Upper lobe of left lung (tissue), 6 donors: ENCODE results near the gene PSD2. TPM values are rescaled to one million over a fixed set of nuclear protein-coding genes. Genes with fewer than 3 reads are reported as not detected.
A peak's percentile ranks its signal among the peaks of the same experiment; 100 is the strongest.

ENCODE experiments used
- ATAC-seq, 2 donors: fragments of 200-7000 bp; cut with Tn5 transposase; one replicate each; pipeline ENCODE4 v1.9.1; 2022; ENCODE audit warnings: mild to moderate bottlenecking in 2 of 2, moderate library complexity in 2 of 2; ENCODE audit not compliant: low FRiP score in 2 of 2
- DNase-seq, 2 donors: peaks; one replicate each; pipeline ENCODE4 v3.0.0-alpha.2; 2019 to 2020
- H3K27ac ChIP-seq, 4 donors: fragments of 200-600 bp; sonication (generic); one replicate each; pipeline ENCODE4 v1.5.1; 2016 to 2019
- H3K27me3 ChIP-seq, 4 donors: fragments of 200-600 bp; sonication (generic); one replicate each; pipeline ENCODE4 v1.5.1; 2017 to 2019
- H3K36me3 ChIP-seq, 4 donors: fragments of 200-600 bp; sonication (generic); one replicate each; pipeline ENCODE4 v1.5.1; 2016 to 2019
- H3K4me1 ChIP-seq, 4 donors: fragments of 200-600 bp; sonication (generic); one replicate each; pipeline ENCODE4 v1.5.1; 2018 to 2019
- H3K4me3 ChIP-seq, 4 donors: fragments of 200-600 bp; sonication (generic); one replicate each; pipeline ENCODE4 v1.5.1; 2017 to 2019; ENCODE audit warnings: mild to moderate bottlenecking in 2 of 4, moderate library complexity in 1 of 4
- H3K9me3 ChIP-seq, 4 donors: fragments of 200-600 bp; sonication (generic); one replicate each; pipeline ENCODE4 v1.5.1; 2018 to 2019
- CTCF ChIP-seq, 6 experiments: fragments of 450-650 bp in 4 of 6; fragments of 200-600 bp in 2 of 6; sonication (generic) in 2 of 6; IDR thresholded peaks; one replicate each; pipeline ENCODE4 v1.5.1; 2016 to 2019; ENCODE audit warnings: antibody characterized with exemption in 6 of 6
- EP300 ChIP-seq, 4 donors: sonication (generic); formaldehyde crosslinking; IDR thresholded peaks; one replicate each; pipeline ENCODE4 v1.5.1; 2017; ENCODE audit warnings: antibody characterized with exemption in 4 of 4, control low read depth in 2 of 4
- POLR2A ChIP-seq, 4 donors: fragments of 450-650 bp; IDR thresholded peaks; one replicate each; pipeline ENCODE4 v1.5.1; 2016 to 2017; ENCODE audit warnings: antibody characterized with exemption in 4 of 4, mild to moderate bottlenecking in 2 of 4
- POLR2AphosphoS5 ChIP-seq, 2 donors: sonication (generic); formaldehyde crosslinking; IDR thresholded peaks; one replicate each; pipeline ENCODE4 v1.5.1; 2017; ENCODE audit warnings: antibody characterized with exemption in 2 of 2
- WGBS, 2 donors: methylation state at CpG; one replicate each; pipeline ENCODE4 v1.1.5; 2017 to 2018; 5-methylcytosine and 5-hydroxymethylcytosine counted together
- total RNA-seq, 6 donors: library from RNA; depleted of rRNA in 4 of 6; stranded (reverse); fragments of >200 nt in 4 of 6; gene quantifications; one replicate each; pipeline versions ENCODE4 v1.1.0 to v1.2.1, GENCODE V29; 2016 to 2021
- donor health status: DM: no; HTN: no; CAD: no; lungs with moderate emphysema.
- donor health status: DM: no; HTN: yes; CAD: no; lungs with severe emphysema.

PSD2 gene
- total RNA-seq, 6 donors from 2014 or later: 0.10 to 0.15 (median 0.11) TPM; not detected in 3

- Histone ChIP-seq H3K27ac (no peak overlapping the region), H3K4me1 (peaks cover 0 to 7% (median 3%) of the 10 kb centered on the region in 4 donors), H3K27me3 (peaks cover 0 to 3% (median 0%) of the 10 kb centered on the region in 4 donors), H3K9me3 (no peaks in the 10 kb centered on the region), H3K4me3 (no peak overlapping the region), H3K36me3 (no peaks in the 10 kb centered on the region)
- ATAC-seq: no peak
- TF ChIP-seq POLR2A (IDR thresholded peaks at IDR 0.05) (no peak), EP300 (IDR thresholded peaks at IDR 0.05) (no peak), CTCF (IDR thresholded peaks at IDR 0.05) (no peak), POLR2AphosphoS5 (IDR thresholded peaks at IDR 0.05) (no peak)
- 90 to 99% methylated on average over 7 of the region's 7 CpGs for WGBS, 2 donors
- DNase-seq: no peak
These were observed 46.7 kb downstream of the PSD2 start for GRCh38 chr5:139842321-139842720.

DNA sequence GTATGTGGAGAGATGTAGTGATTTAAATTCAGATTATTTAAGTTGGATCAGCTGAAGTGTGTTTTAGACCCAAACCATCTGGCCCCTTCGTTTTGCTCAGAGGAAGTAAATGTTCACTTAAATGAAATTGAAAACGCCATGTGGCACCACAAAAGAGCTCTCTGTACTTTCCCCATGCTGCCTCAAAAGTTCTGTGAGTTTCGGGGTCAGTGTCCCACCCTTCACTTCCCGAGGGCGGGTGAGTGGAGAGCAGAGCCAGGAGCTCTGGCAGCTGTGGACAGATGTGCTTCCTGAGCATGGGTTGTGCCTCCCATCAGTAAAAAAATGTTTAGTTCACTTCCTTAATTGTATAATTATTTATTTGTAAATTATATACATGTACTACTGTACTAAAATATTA, 48.4 kb downstream of the PSD2 start:
- WGBS, 2 donors: 30 to 44% methylated on average over 5 of the region's 5 CpGs
- no peaks in the 10 kb centered on the region for H3K9me3 ChIP-seq
- H3K27ac ChIP-seq: no peak overlapping the region
- ATAC-seq (no peak), DNase-seq (no peak)
- peaks cover 0 to 3% (median 0%) of the 10 kb centered on the region in 4 donors for H3K27me3 ChIP-seq
- no peak for TF ChIP-seq POLR2AphosphoS5 (IDR thresholded peaks at IDR 0.05)
- TF ChIP-seq EP300 (IDR thresholded peaks at IDR 0.05): no peak
- no peak for TF ChIP-seq CTCF (IDR thresholded peaks at IDR 0.05)
- TF ChIP-seq POLR2A (IDR thresholded peaks at IDR 0.05): no peak
- peaks cover 10 to 23% (median 13%) of the 10 kb centered on the region in 4 donors for H3K4me1 ChIP-seq
- no peak overlapping the region for H3K4me3 ChIP-seq
- H3K36me3 ChIP-seq: no peaks in the 10 kb centered on the region

GRCh38 chr5:139844472-139845145, 49.0 kb downstream of the PSD2 start:
- DNase-seq: peak in 1 of 2 donors; percentile 70
- Histone ChIP-seq H3K4me1 (peaks cover 10 to 25% (median 17%) of the 10 kb centered on the region in 4 donors), H3K27me3 (peaks cover 0 to 3% (median 0%) of the 10 kb centered on the region in 4 donors), H3K27ac (no peak overlapping the region), H3K36me3 (no peaks in the 10 kb centered on the region), H3K9me3 (no peaks in the 10 kb centered on the region), H3K4me3 (no peak overlapping the region)
- TF ChIP-seq POLR2A (IDR thresholded peaks at IDR 0.05): no peak
- no peak for TF ChIP-seq POLR2AphosphoS5 (IDR thresholded peaks at IDR 0.05)
- TF ChIP-seq EP300 (IDR thresholded peaks at IDR 0.05): no peak
- peak; percentile 29 to 75 (median 64) for TF ChIP-seq CTCF (IDR thresholded peaks at IDR 0.05)
- peak; percentile 41 to 50 for ATAC-seq
- WGBS, 2 donors: 50 to 60% methylated on average over 18 of the region's 18 CpGs

- no peak overlapping the region for H3K27ac ChIP-seq
- TF ChIP-seq POLR2AphosphoS5 (IDR thresholded peaks at IDR 0.05): no peak
- TF ChIP-seq CTCF (IDR thresholded peaks at IDR 0.05): no peak
- TF ChIP-seq POLR2A (IDR thresholded peaks at IDR 0.05): no peak
- TF ChIP-seq EP300 (IDR thresholded peaks at IDR 0.05): no peak
- H3K4me1 ChIP-seq: peaks cover 10 to 28% (median 20%) of the 10 kb centered on the region in 4 donors
- ATAC-seq: no peak
- no peaks in the 10 kb centered on the region for H3K9me3 ChIP-seq
- H3K27me3 ChIP-seq: peaks cover 0 to 3% (median 0%) of the 10 kb centered on the region in 4 donors
- 82 to 85% methylated on average over 12 to 18 of the region's 18 CpGs for WGBS, 2 donors
- no peak overlapping the region for H3K4me3 ChIP-seq
- DNase-seq: no peak
- no peaks in the 10 kb centered on the region for H3K36me3 ChIP-seq
These were observed 50.5 kb downstream of the PSD2 start for GRCh38 chr5:139845846-139846681.
